Spleen (tissue), 11 donors: ENCODE data around the gene DCAKD. TPM values are rescaled to one million over a fixed set of nuclear protein-coding genes. Genes with fewer than 3 reads are reported as not detected.

Source experiments
- DNase-seq: peaks from one replicate; pipeline ENCODE4 v3.0.0-alpha.2; 2020
- H3K27ac ChIP-seq, 8 donors: fragments of 200-600 bp; sonication (generic) in 7 of 8; 1 replicate in 4 of 8; 2 replicates in 4 of 8; pipeline versions ENCODE4 v1.5.0 to v1.8.0; 2016 to 2021; ENCODE audit warnings: inconsistent platforms in 4 of 8, mild to moderate bottlenecking in 4 of 8, moderate library complexity in 1 of 8
- H3K27me3 ChIP-seq, 7 donors: fragments of 200-600 bp; sonication (generic) in 6 of 7; replicated peaks in 1 of 7; 1 replicate in 4 of 7; 2 replicates in 3 of 7; pipeline versions ENCODE4 v1.5.0 to v1.8.0; 2016 to 2021; ENCODE audit warnings: inconsistent platforms in 3 of 7, mild to moderate bottlenecking in 1 of 7
- H3K36me3 ChIP-seq, 6 donors: fragments of 200-600 bp; sonication (generic) in 5 of 6; 1 replicate in 4 of 6; 2 replicates in 2 of 6; pipeline versions ENCODE4 v1.5.0 to v1.8.0; 2016 to 2021; ENCODE audit warnings: inconsistent platforms in 2 of 6
- H3K4me1 ChIP-seq, 6 donors: fragments of 200-600 bp; sonication (generic) in 5 of 6; 1 replicate in 3 of 6; 2 replicates in 3 of 6; pipeline versions ENCODE4 v1.5.0 to v1.8.0; 2016 to 2021; ENCODE audit warnings: inconsistent platforms in 3 of 6
- H3K4me3 ChIP-seq, 8 donors: fragments of 200-600 bp; sonication (generic) in 7 of 8; 1 replicate in 4 of 8; 2 replicates in 4 of 8; pipeline versions ENCODE4 v1.5.0 to v1.8.0; 2016 to 2021; ENCODE audit warnings: inconsistent platforms in 4 of 8, mild to moderate bottlenecking in 4 of 8, moderate library complexity in 2 of 8
- H3K9me3 ChIP-seq, 8 donors: fragments of 200-600 bp; sonication (generic) in 7 of 8; 1 replicate in 4 of 8; 2 replicates in 4 of 8; pipeline versions ENCODE4 v1.5.0 to v1.8.0; 2016 to 2021; ENCODE audit warnings: inconsistent platforms in 4 of 8
- CTCF ChIP-seq, 11 experiments: fragments of 200-600 bp in 7 of 11; fragments of 450-650 bp in 4 of 11; sonication (generic) in 4 of 11; IDR thresholded peaks in 8 of 11; conservative IDR thresholded peaks in 3 of 11; 1 replicate in 7 of 11; 2 replicates in 4 of 11; pipeline versions ENCODE4 v1.4.0 to v1.8.0; 2016 to 2021; ENCODE audit warnings: antibody characterized with exemption in 11 of 11, inconsistent platforms in 4 of 11, mild to moderate bottlenecking in 1 of 11
- POLR2A ChIP-seq, 3 donors: fragments of 450-650 bp; IDR thresholded peaks; one replicate each; pipeline ENCODE4 v1.5.1; 2017; ENCODE audit warnings: antibody characterized with exemption in 3 of 3, mild to moderate bottlenecking in 1 of 3
- POLR2AphosphoS5 ChIP-seq, 3 donors: sonication (generic); formaldehyde crosslinking; IDR thresholded peaks; one replicate each; pipeline ENCODE4 v1.5.1; 2017; ENCODE audit warnings: antibody characterized with exemption in 3 of 3
- WGBS, 5 donors: extraction: QIAGEN DNeasy Blood & Tissue Kit in 3 of 5; methylation state at CpG; one replicate each; pipeline versions ENCODE4 v1.1.5 to v1.1.7; 2013 to 2018; 5-methylcytosine and 5-hydroxymethylcytosine counted together
- intact Hi-C: fragments of 100-400 bp; cut with DNase I; formaldehyde crosslinking; loops from one replicate; pipeline ENCODE4 v1.15.0; 2023; ENCODE audit warnings: low total_unique reads
- polyA plus RNA-seq, 3 donors: library from polyadenylated mRNA; stranded (reverse); fragments of 200-250 nt; gene quantifications; one replicate each; pipeline ENCODE4 v1.2.1, GENCODE V29; 2013
- total RNA-seq, 7 donors: library from RNA; depleted of rRNA in 3 of 7; stranded (reverse); fragments of >200 nt in 3 of 7; fragmentation: NEBNext Ultra II Directional in 4 of 7; extraction: Animal tissue kit (Norgen Biotek cat#: 25700) in 4 of 7; gene quantifications; one replicate each; pipeline versions ENCODE4 v1.1.0 to v1.2.1, GENCODE V29; 2016 to 2021
- donor health status: healthy with polysubstance abuse.
- donor health status: DM: no; HTN: no; CAD: no; lungs with moderate emphysema.
- donor health status: DM: no; HTN: no; CAD: no.
- donor health status: Bipolar disorder and iron deficiency.
- donor health status: healthy.
- donor health status: DM: no; HTN: no; CAD: no.
- donor health status: DM: yes; HTN: yes; CAD: no.

The DCAKD gene
- total and polyA plus RNA-seq, 10 donors = 7.2 to 23.7 (median 19.3) TPM

- 94 to 96% (median 95%) methylated on average over 11 of the region's 11 CpGs for WGBS, 5 donors
- Histone ChIP-seq H3K4me3 (no peak overlapping the region), H3K4me1 (peaks cover 0 to 25% (median 5%) of the 10 kb centered on the region in 6 donors), H3K36me3 (peaks cover 3 to 100% (median 96%) of the 10 kb centered on the region in 6 donors), H3K27ac (no peak overlapping the region), H3K9me3 (no peaks in the 10 kb centered on the region), H3K27me3 (no peaks in the 10 kb centered on the region)
- TF ChIP-seq POLR2AphosphoS5 (IDR thresholded peaks at IDR 0.05) (no peak), CTCF (IDR thresholded peaks at IDR 0.05 in 8 of 11, conservative IDR thresholded peaks at IDR 0.05 in 3 of 11) (no peak), POLR2A (IDR thresholded peaks at IDR 0.05) (no peak)
- DNase-seq = no peak
- intact Hi-C loops = no loop called here
These were observed 45.5 kb upstream of the DCAKD start for GRCh38 chr17:45096926-45097325.

GRCh38 chr17:45096141-45096540, 44.7 kb upstream of the DCAKD start:
- no peak overlapping the region for H3K27ac ChIP-seq
- no peaks in the 10 kb centered on the region for H3K27me3 ChIP-seq
- no peaks in the 10 kb centered on the region for H3K9me3 ChIP-seq
- no peak for DNase-seq
- H3K4me1 ChIP-seq = peaks cover 0 to 25% (median 5%) of the 10 kb centered on the region in 6 donors
- TF ChIP-seq CTCF (IDR thresholded peaks at IDR 0.05 in 8 of 11, conservative IDR thresholded peaks at IDR 0.05 in 3 of 11) (peak in 6 of 11 experiments; percentile 13 to 38 (median 32)), POLR2A (IDR thresholded peaks at IDR 0.05) (no peak), POLR2AphosphoS5 (IDR thresholded peaks at IDR 0.05) (no peak)
- intact Hi-C loops = no loop called here
- H3K4me3 ChIP-seq = no peak overlapping the region
- 69 to 84% (median 76%) methylated on average over 3 of the region's 3 CpGs for WGBS, 5 donors
- H3K36me3 ChIP-seq = peaks cover 3 to 100% (median 95%) of the 10 kb centered on the region in 6 donors

- Histone ChIP-seq H3K36me3 (peaks cover 6 to 100% (median 95%) of the 10 kb centered on the region in 6 donors), H3K9me3 (no peaks in the 10 kb centered on the region), H3K4me3 (no peak overlapping the region), H3K27me3 (no peaks in the 10 kb centered on the region), H3K27ac (peak overlapping the region in 7 of 8 donors; percentile 52 to 71 (median 66)), H3K4me1 (peaks cover 0 to 16% (median 2%) of the 10 kb centered on the region in 6 donors)
- intact Hi-C loops = no loop called here
- DNase-seq = no peak
- no peak for TF ChIP-seq POLR2AphosphoS5 (IDR thresholded peaks at IDR 0.05)
- no peak for TF ChIP-seq POLR2A (IDR thresholded peaks at IDR 0.05)
- TF ChIP-seq CTCF (IDR thresholded peaks at IDR 0.05 in 8 of 11, conservative IDR thresholded peaks at IDR 0.05 in 3 of 11) = no peak
- WGBS, 5 donors = 79 to 87% (median 83%) methylated on average over 13 of the region's 13 CpGs
These were observed 42.1 kb upstream of the DCAKD start for GRCh38 chr17:45093444-45094110.

- intact Hi-C loops = no loop called here
- Histone ChIP-seq H3K4me3 (no peak overlapping the region), H3K27me3 (no peaks in the 10 kb centered on the region), H3K36me3 (peaks cover 6 to 100% (median 95%) of the 10 kb centered on the region in 6 donors), H3K27ac (peak overlapping the region in 7 of 8 donors; percentile 52 to 71 (median 66)), H3K9me3 (no peaks in the 10 kb centered on the region), H3K4me1 (peaks cover 0 to 13% (median 0%) of the 10 kb centered on the region in 6 donors)
- 81 to 89% (median 83%) methylated on average over 2 to 6 of the region's 6 CpGs for WGBS, 5 donors
- TF ChIP-seq CTCF (IDR thresholded peaks at IDR 0.05 in 8 of 11, conservative IDR thresholded peaks at IDR 0.05 in 3 of 11) (no peak), POLR2AphosphoS5 (IDR thresholded peaks at IDR 0.05) (peak in 2 of 3 donors; percentile 54 to 58), POLR2A (IDR thresholded peaks at IDR 0.05) (no peak)
- no peak for DNase-seq
These were observed 41.5 kb upstream of the DCAKD start for GRCh38 chr17:45092911-45093430.
